ENCODE results near the gene SORCS2. TPM values are rescaled to one million over a fixed set of nuclear protein-coding genes. Genes with fewer than 3 reads are reported as not detected.

Gene SORCS2
- total and polyA plus RNA-seq, 4 donors = 2.2 to 7.7 (median 2.5) TPM

- H3K9ac ChIP-seq (ENCODE audit: insufficient read depth in 1 of 2, low read length in 2 of 2) = no peak overlapping the region
These were observed 580.5 kb downstream of the SORCS2 start for GRCh38 chr4:7772711-7773385.

GRCh38 chr4:7773401-7774180 lies 581.3 kb downstream of the SORCS2 start:
- no peak for DNase-seq
- no peak for TF ChIP-seq CTCF (IDR thresholded peaks at IDR 0.05; ENCODE audit: control extremely low read depth, extremely low read depth)
- Histone ChIP-seq H3K9ac (ENCODE audit: insufficient read depth in 1 of 2, low read length in 2 of 2) (no peak overlapping the region), H3K36me3 (ENCODE audit: control insufficient read depth in 4 of 4, insufficient read depth in 4 of 4, low read length in 4 of 4) (peaks cover 0 to 43% (median 32%) of the 10 kb centered on the region in 4 donors), H3K27ac (ENCODE audit: low read depth in 1 of 2, low read length in 1 of 2) (no peak overlapping the region), H3K4me3 (no peak overlapping the region), H3K4me1 (ENCODE audit: control insufficient read depth in 5 of 5, insufficient read depth in 5 of 5, low read length in 5 of 5) (peaks cover 0 to 4% (median 3%) of the 10 kb centered on the region in 5 donors), H3K9me3 (ENCODE audit: control insufficient read depth in 4 of 4, insufficient read depth in 3 of 4, low read length in 3 of 4) (no peaks in the 10 kb centered on the region), H3K27me3 (ENCODE audit: control insufficient read depth in 3 of 3, insufficient read depth in 3 of 3, low read length in 2 of 3) (no peaks in the 10 kb centered on the region)
- ATAC-seq (ENCODE audit: insufficient read depth, low FRiP score) = no peak
- WGBS, 2 donors = 95 to 98% methylated on average over 24 of the region's 24 CpGs

More at GRCh38 chr4:7772711-7773385, 580.5 kb downstream of the SORCS2 start:
- ATAC-seq (ENCODE audit: insufficient read depth, low FRiP score) (no peak), DNase-seq (peak; percentile 47 to 50 (median 49))
- Histone ChIP-seq H3K27ac (ENCODE audit: low read depth in 1 of 2, low read length in 1 of 2) (no peak overlapping the region), H3K4me1 (ENCODE audit: control insufficient read depth in 5 of 5, insufficient read depth in 5 of 5, low read length in 5 of 5) (no peaks in the 10 kb centered on the region), H3K36me3 (ENCODE audit: control insufficient read depth in 4 of 4, insufficient read depth in 4 of 4, low read length in 4 of 4) (peaks cover 0 to 45% (median 31%) of the 10 kb centered on the region in 4 donors), H3K9me3 (ENCODE audit: control insufficient read depth in 4 of 4, insufficient read depth in 3 of 4, low read length in 3 of 4) (no peaks in the 10 kb centered on the region), H3K4me3 (no peak overlapping the region), H3K27me3 (ENCODE audit: control insufficient read depth in 3 of 3, insufficient read depth in 3 of 3, low read length in 2 of 3) (no peaks in the 10 kb centered on the region)
- no peak for TF ChIP-seq CTCF (IDR thresholded peaks at IDR 0.05; ENCODE audit: control extremely low read depth, extremely low read depth)
- WGBS, 2 donors = 78 to 80% methylated on average over 31 of the region's 31 CpGs

GRCh38 chr4:7774301-7775294 lies 582.3 kb downstream of the SORCS2 start:
- no peak overlapping the region for H3K27ac ChIP-seq (ENCODE audit: low read depth in 1 of 2, low read length in 1 of 2)
- 94 to 95% methylated on average over 22 of the region's 22 CpGs for WGBS, 2 donors
- H3K36me3 ChIP-seq (ENCODE audit: control insufficient read depth in 4 of 4, insufficient read depth in 4 of 4, low read length in 4 of 4) = peaks cover 0 to 38% (median 29%) of the 10 kb centered on the region in 4 donors
- H3K9me3 ChIP-seq (ENCODE audit: control insufficient read depth in 4 of 4, insufficient read depth in 3 of 4, low read length in 3 of 4) = no peaks in the 10 kb centered on the region
- DNase-seq (no peak), ATAC-seq (ENCODE audit: insufficient read depth, low FRiP score) (no peak)
- no peak overlapping the region for H3K9ac ChIP-seq (ENCODE audit: insufficient read depth in 1 of 2, low read length in 2 of 2)
- H3K27me3 ChIP-seq (ENCODE audit: control insufficient read depth in 3 of 3, insufficient read depth in 3 of 3, low read length in 2 of 3) = no peaks in the 10 kb centered on the region
- H3K4me3 ChIP-seq = no peak overlapping the region
- TF ChIP-seq CTCF (IDR thresholded peaks at IDR 0.05; ENCODE audit: control extremely low read depth, extremely low read depth) = no peak
- peaks cover 0 to 14% (median 8%) of the 10 kb centered on the region in 5 donors for H3K4me1 ChIP-seq (ENCODE audit: control insufficient read depth in 5 of 5, insufficient read depth in 5 of 5, low read length in 5 of 5)
